SU-DHL-6 (cell line): ENCODE data around the gene NPAS2.

Source experiments
- EZH2phosphoT487 ChIP-seq: fragments of 200-600 bp; sonication (generic), shearing (Covaris generic); conservative IDR thresholded peaks from 2 replicates; pipeline ENCODE4 v1.6.1; 2018; ENCODE audit warnings: mild to moderate bottlenecking, antibody characterized with exemption, low read length, moderate library complexity, mixed read lengths
- TF ChIP-seq, protein P1 (sequence below): fragments of 200-600 bp; sonication (generic); IDR thresholded peaks from one replicate; pipeline ENCODE4 v1.5.1; 2017; ENCODE audit warnings: antibody characterized with exemption, mild to moderate bottlenecking, low read length, moderate library complexity; ENCODE audit not compliant: insufficient read depth, poor library complexity, severe bottlenecking

- TF ChIP-seq, protein P1, sequence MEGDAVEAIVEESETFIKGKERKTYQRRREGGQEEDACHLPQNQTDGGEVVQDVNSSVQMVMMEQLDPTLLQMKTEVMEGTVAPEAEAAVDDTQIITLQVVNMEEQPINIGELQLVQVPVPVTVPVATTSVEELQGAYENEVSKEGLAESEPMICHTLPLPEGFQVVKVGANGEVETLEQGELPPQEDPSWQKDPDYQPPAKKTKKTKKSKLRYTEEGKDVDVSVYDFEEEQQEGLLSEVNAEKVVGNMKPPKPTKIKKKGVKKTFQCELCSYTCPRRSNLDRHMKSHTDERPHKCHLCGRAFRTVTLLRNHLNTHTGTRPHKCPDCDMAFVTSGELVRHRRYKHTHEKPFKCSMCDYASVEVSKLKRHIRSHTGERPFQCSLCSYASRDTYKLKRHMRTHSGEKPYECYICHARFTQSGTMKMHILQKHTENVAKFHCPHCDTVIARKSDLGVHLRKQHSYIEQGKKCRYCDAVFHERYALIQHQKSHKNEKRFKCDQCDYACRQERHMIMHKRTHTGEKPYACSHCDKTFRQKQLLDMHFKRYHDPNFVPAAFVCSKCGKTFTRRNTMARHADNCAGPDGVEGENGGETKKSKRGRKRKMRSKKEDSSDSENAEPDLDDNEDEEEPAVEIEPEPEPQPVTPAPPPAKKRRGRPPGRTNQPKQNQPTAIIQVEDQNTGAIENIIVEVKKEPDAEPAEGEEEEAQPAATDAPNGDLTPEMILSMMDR: no peak
- no peak for TF ChIP-seq EZH2phosphoT487
These were observed 1.8 kb upstream of the NPAS2 start for GRCh38 chr2:100818003-100818605.
